WTC11 (cell line): Measurements from ENCODE around the gene APOLD1. TPM values are rescaled to one million over a fixed set of nuclear protein-coding genes. Genes with fewer than 3 reads are reported as not detected.

ENCODE experiments used
- ATAC-seq: fragments of 200-7000 bp; cut with Tn5 transposase; 2 replicates; pipeline ENCODE4 v1.10.0; 2021; ENCODE audit warnings: mild to moderate bottlenecking, moderate library complexity
- CTCF ChIA-PET: fragments of 300-600 bp; sonication (Branson Sonifier 250); formaldehyde crosslinking; loops from one replicate; lab custom pipeline; 2021; ENCODE audit warnings: antibody characterized with exemption; lab: Charles Lee
- POLR2A ChIA-PET: fragments of 350-600 bp; sonication (Branson Sonifier 250); formaldehyde crosslinking; loops from one replicate; lab custom pipeline; 2021; ENCODE audit warnings: antibody characterized with exemption; lab: Charles Lee
- DNase-seq: peaks from one replicate; pipeline ENCODE4 v3.0.0; 2021; ENCODE audit warnings: low spot score
- H3K27ac Mint-ChIP-seq: 2 replicates; pipeline ENCODE4 v1.8.0; 2021; ENCODE audit warnings: mixed read lengths
- H3K27me3 Mint-ChIP-seq: 2 replicates; pipeline ENCODE4 v1.8.0; 2021; ENCODE audit warnings: low read depth, mild to moderate bottlenecking, moderate library complexity, mixed read lengths
- H3K36me3 Mint-ChIP-seq: 2 replicates; pipeline ENCODE4 v1.8.0; 2021; ENCODE audit warnings: mixed read lengths
- H3K4me1 Mint-ChIP-seq: 2 replicates; pipeline ENCODE4 v1.8.0; 2022; ENCODE audit warnings: mixed read lengths
- H3K4me3 Mint-ChIP-seq: 2 replicates; pipeline ENCODE4 v1.8.0; 2021; ENCODE audit warnings: mild to moderate bottlenecking, moderate library complexity, mixed read lengths
- H3K9me3 Mint-ChIP-seq: 2 replicates; pipeline ENCODE4 v1.8.0; 2021; ENCODE audit warnings: mixed read lengths
- CBFB ChIP-seq: sonication (generic); formaldehyde crosslinking; IDR thresholded peaks from 2 replicates; pipeline ENCODE4 v1.8.1; 2022; ENCODE audit warnings: mild to moderate bottlenecking, low read depth, missing genetic modification reagents
- CREM ChIP-seq: sonication (generic); formaldehyde crosslinking; IDR thresholded peaks from 2 replicates; pipeline ENCODE4 v1.8.1; 2022; ENCODE audit warnings: mild to moderate bottlenecking, missing genetic modification reagents, moderate library complexity
- EMX1 ChIP-seq: fragments of 250-450 bp; sonication (Bioruptor Pico); IDR thresholded peaks from 2 replicates; pipeline ENCODE4 v1.8.0; 2021; ENCODE audit warnings: mild to moderate bottlenecking
- FOXJ3 ChIP-seq: sonication (generic); formaldehyde crosslinking; IDR thresholded peaks from 2 replicates; pipeline ENCODE4 v1.9.0; 2021; ENCODE audit warnings: missing genetic modification reagents, mild to moderate bottlenecking, borderline replicate concordance
- FOXK1 ChIP-seq: sonication (generic); formaldehyde crosslinking; IDR thresholded peaks from 2 replicates; pipeline ENCODE4 v1.8.0; 2022; ENCODE audit warnings: mild to moderate bottlenecking, moderate library complexity, missing genetic modification reagents
- HMGA2 ChIP-seq: fragments of 250-450 bp; sonication (Bioruptor Pico); IDR thresholded peaks from 2 replicates; pipeline ENCODE4 v1.4.0; 2021; ENCODE audit warnings: mild to moderate bottlenecking, moderate library complexity
- IRF2 ChIP-seq: sonication (generic); formaldehyde crosslinking; IDR thresholded peaks from 2 replicates; pipeline ENCODE4 v1.8.0; 2022; ENCODE audit warnings: low read depth, missing genetic modification reagents, borderline replicate concordance
- JAZF1 ChIP-seq: fragments of 250-450 bp; sonication (Bioruptor Pico); IDR thresholded peaks from 2 replicates; pipeline ENCODE4 v1.9.0; 2021; ENCODE audit warnings: moderate library complexity, mild to moderate bottlenecking, inconsistent platforms
- NFE2L1 ChIP-seq: sonication (generic); formaldehyde crosslinking; IDR thresholded peaks from 2 replicates; pipeline ENCODE4 v1.8.1; 2023; ENCODE audit warnings: missing genetic modification reagents
- SMAD4 ChIP-seq: sonication (generic); formaldehyde crosslinking; IDR thresholded peaks from 2 replicates; pipeline ENCODE4 v1.8.0; 2022; ENCODE audit warnings: mild to moderate bottlenecking, missing genetic modification reagents
- TCF7 ChIP-seq: sonication (generic); formaldehyde crosslinking; IDR thresholded peaks from 2 replicates; pipeline ENCODE4 v1.8.0; 2022; ENCODE audit warnings: mild to moderate bottlenecking, low read depth, missing genetic modification reagents, moderate library complexity
- ZNF121 ChIP-seq: sonication (generic); formaldehyde crosslinking; IDR thresholded peaks from 2 replicates; pipeline ENCODE4 v1.8.0; 2023; ENCODE audit warnings: missing genetic modification reagents
- ZNF671 ChIP-seq: fragments of 250-450 bp; sonication (Bioruptor Pico); IDR thresholded peaks from 2 replicates; pipeline ENCODE4 v1.8.0; 2021; ENCODE audit warnings: mild to moderate bottlenecking
- total RNA-seq: library from RNA; stranded (reverse); gene quantifications from 3 replicates; pipeline ENCODE4 v1.2.3, GENCODE V29; 2021
- TF ChIP-seq, protein P1 (sequence below): fragments of 250-450 bp; sonication (Bioruptor Pico); IDR thresholded peaks from 2 replicates; pipeline ENCODE4 v1.9.0; 2021; ENCODE audit warnings: moderate library complexity, mild to moderate bottlenecking, inconsistent platforms, borderline replicate concordance
- TF ChIP-seq, protein P2 (sequence below): sonication (generic); formaldehyde crosslinking; IDR thresholded peaks from 2 replicates; pipeline ENCODE4 v1.8.0; 2023; ENCODE audit warnings: missing genetic modification reagents, mild to moderate bottlenecking, borderline replicate concordance
- TF ChIP-seq, protein P3 (sequence below): sonication (generic); formaldehyde crosslinking; IDR thresholded peaks from 2 replicates; pipeline ENCODE4 v1.8.0; 2022; ENCODE audit warnings: mild to moderate bottlenecking, missing genetic modification reagents
- TF ChIP-seq, protein P4 (sequence below): fragments of 250-450 bp; sonication (Bioruptor Pico); IDR thresholded peaks from 2 replicates; pipeline ENCODE4 v1.9.0; 2021; ENCODE audit warnings: mild to moderate bottlenecking
- TF ChIP-seq, protein P5 (sequence below): sonication (generic); formaldehyde crosslinking; IDR thresholded peaks from 2 replicates; pipeline ENCODE4 v1.8.1; 2023; ENCODE audit warnings: mild to moderate bottlenecking, missing genetic modification reagents, moderate library complexity
- TF ChIP-seq, protein P6 (sequence below): fragments of 250-450 bp; sonication (Bioruptor Pico); IDR thresholded peaks from 2 replicates; pipeline ENCODE4 v1.8.0; 2021; ENCODE audit warnings: mild to moderate bottlenecking

APOLD1 gene
- total RNA-seq, 1 experiment from 2014 or later, result 0.44 TPM

DNA sequence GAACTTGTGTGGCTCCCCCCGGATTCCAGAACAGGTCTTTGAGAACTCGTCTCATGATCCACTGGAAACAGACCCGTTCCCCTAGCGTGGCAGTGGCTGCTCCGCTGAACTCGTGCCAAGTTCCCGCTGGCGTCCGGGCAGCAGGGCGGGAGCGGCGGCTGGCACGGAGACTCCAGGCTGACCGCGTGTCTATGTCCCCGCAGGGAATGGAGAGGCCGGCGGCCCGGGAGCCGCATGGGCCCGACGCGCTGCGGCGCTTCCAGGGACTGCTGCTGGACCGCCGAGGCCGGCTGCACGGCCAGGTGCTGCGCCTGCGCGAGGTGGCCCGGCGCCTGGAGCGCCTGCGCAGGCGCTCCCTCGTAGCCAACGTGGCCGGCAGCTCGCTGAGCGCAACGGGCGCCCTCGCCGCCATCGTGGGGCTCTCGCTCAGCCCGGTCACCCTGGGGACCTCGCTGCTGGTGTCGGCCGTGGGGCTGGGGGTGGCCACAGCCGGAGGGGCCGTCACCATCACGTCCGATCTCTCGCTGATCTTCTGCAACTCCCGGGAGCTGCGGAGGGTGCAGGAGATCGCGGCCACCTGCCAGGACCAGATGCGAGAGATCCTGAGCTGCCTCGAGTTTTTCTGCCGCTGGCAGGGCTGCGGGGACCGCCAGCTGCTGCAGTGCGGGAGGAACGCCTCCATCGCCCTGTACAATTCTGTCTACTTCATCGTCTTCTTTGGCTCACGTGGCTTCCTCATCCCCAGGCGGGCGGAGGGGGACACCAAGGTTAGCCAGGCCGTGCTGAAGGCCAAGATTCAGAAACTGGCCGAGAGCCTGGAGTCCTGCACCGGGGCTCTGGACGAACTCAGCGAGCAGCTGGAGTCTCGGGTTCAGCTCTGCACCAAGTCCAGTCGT lies 1.5 kb downstream of the APOLD1 start (continued):
- TF ChIP-seq, protein P1, sequence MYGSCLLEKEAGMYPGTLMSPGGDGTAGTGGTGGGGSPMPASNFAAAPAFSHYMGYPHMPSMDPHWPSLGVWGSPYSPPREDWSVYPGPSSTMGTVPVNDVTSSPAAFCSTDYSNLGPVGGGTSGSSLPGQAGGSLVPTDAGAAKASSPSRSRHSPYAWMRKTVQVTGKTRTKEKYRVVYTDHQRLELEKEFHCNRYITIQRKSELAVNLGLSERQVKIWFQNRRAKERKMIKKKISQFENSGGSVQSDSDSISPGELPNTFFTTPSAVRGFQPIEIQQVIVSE (CRISPR knock-in tag), result no peak
- TF ChIP-seq HMGA2 (CRISPR knock-in tag) (no peak), FOXJ3 (CRISPR knock-in tag) (no peak), TCF7 (CRISPR knock-in tag) (peak; percentile 93), CREM (peak; percentile 57; the same call in 1 of the 2 replicates), JAZF1 (CRISPR knock-in tag) (no peak), ZNF671 (CRISPR knock-in tag) (no peak), CBFB (CRISPR knock-in tag) (no peak; the same call in 1 of the 2 replicates), NFE2L1 (CRISPR knock-in tag) (peak; percentile 76; the same call in 1 of the 2 replicates), FOXK1 (CRISPR knock-in tag) (peak; percentile 79; the same call in 1 of the 2 replicates), SMAD4 (CRISPR knock-in tag) (peak; percentile 81; the same call in 1 of the 2 replicates), EMX1 (CRISPR knock-in tag) (no peak), ZNF121 (CRISPR knock-in tag) (no peak; the same call in 1 of the 2 replicates)
- TF ChIP-seq, protein P2, sequence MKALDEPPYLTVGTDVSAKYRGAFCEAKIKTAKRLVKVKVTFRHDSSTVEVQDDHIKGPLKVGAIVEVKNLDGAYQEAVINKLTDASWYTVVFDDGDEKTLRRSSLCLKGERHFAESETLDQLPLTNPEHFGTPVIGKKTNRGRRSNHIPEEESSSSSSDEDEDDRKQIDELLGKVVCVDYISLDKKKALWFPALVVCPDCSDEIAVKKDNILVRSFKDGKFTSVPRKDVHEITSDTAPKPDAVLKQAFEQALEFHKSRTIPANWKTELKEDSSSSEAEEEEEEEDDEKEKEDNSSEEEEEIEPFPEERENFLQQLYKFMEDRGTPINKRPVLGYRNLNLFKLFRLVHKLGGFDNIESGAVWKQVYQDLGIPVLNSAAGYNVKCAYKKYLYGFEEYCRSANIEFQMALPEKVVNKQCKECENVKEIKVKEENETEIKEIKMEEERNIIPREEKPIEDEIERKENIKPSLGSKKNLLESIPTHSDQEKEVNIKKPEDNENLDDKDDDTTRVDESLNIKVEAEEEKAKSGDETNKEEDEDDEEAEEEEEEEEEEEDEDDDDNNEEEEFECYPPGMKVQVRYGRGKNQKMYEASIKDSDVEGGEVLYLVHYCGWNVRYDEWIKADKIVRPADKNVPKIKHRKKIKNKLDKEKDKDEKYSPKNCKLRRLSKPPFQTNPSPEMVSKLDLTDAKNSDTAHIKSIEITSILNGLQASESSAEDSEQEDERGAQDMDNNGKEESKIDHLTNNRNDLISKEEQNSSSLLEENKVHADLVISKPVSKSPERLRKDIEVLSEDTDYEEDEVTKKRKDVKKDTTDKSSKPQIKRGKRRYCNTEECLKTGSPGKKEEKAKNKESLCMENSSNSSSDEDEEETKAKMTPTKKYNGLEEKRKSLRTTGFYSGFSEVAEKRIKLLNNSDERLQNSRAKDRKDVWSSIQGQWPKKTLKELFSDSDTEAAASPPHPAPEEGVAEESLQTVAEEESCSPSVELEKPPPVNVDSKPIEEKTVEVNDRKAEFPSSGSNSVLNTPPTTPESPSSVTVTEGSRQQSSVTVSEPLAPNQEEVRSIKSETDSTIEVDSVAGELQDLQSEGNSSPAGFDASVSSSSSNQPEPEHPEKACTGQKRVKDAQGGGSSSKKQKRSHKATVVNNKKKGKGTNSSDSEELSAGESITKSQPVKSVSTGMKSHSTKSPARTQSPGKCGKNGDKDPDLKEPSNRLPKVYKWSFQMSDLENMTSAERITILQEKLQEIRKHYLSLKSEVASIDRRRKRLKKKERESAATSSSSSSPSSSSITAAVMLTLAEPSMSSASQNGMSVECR (CRISPR knock-in tag), result peak; percentile 84; the same call in 1 of the 2 replicates
- TF ChIP-seq, protein P3, sequence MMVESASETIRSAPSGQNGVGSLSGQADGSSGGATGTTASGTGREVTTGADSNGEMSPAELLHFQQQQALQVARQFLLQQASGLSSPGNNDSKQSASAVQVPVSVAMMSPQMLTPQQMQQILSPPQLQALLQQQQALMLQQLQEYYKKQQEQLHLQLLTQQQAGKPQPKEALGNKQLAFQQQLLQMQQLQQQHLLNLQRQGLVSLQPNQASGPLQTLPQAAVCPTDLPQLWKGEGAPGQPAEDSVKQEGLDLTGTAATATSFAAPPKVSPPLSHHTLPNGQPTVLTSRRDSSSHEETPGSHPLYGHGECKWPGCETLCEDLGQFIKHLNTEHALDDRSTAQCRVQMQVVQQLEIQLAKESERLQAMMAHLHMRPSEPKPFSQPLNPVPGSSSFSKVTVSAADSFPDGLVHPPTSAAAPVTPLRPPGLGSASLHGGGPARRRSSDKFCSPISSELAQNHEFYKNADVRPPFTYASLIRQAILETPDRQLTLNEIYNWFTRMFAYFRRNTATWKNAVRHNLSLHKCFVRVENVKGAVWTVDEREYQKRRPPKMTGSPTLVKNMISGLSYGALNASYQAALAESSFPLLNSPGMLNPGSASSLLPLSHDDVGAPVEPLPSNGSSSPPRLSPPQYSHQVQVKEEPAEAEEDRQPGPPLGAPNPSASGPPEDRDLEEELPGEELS (CRISPR knock-in tag), result peak; percentile 93
- TF ChIP-seq, protein P4, sequence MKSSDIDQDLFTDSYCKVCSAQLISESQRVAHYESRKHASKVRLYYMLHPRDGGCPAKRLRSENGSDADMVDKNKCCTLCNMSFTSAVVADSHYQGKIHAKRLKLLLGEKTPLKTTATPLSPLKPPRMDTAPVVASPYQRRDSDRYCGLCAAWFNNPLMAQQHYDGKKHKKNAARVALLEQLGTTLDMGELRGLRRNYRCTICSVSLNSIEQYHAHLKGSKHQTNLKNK (CRISPR knock-in tag), result no peak
- TF ChIP-seq, protein P5, sequence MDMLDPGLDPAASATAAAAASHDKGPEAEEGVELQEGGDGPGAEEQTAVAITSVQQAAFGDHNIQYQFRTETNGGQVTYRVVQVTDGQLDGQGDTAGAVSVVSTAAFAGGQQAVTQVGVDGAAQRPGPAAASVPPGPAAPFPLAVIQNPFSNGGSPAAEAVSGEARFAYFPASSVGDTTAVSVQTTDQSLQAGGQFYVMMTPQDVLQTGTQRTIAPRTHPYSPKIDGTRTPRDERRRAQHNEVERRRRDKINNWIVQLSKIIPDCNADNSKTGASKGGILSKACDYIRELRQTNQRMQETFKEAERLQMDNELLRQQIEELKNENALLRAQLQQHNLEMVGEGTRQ (CRISPR knock-in tag), result no peak; the same call in 1 of the 2 replicates

DNA sequence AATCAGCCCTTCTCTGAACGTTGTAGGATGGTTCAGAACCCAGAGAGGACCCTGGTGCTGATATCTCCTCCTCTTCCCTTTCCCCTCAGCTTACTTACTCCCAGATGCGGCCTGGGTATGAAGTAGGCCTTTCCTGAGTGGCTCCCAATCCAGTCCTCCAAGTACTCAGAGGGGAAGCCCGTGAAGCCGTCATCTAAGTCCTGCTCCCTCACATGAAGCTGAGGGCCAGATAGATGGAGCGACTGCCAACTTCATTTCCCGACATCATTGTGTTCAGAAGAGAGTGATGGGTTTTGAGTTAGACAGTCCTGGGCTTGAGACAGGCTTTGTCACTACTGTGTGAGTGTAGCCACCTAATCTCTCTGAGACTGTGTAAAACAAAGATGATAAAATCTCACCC lies 2.7 kb downstream of the APOLD1 start:
- Mint-ChIP-seq H3K9me3 (0 out of 2 replicates have a peak, but pooled peaks cover 3% of the 10 kb centered on the region), H3K4me3 (no peak overlapping the region), H3K4me1 (peaks cover 44% of the 10 kb centered on the region), H3K27ac (no peak overlapping the region), H3K27me3 (peaks cover 42% of the 10 kb centered on the region), H3K36me3 (no peaks in the 10 kb centered on the region)
- no peak for ATAC-seq
- DNase-seq, result no peak
- ChIA-PET POLR2A (no interaction called here), CTCF (interaction anchor here (1.0 to 3.5 kb wide), 3 partner anchors 25 to 188 kb away, joined by 5 to 16 read pairs (median 9); partner anchors contain the start of gene DDX47)
- TF ChIP-seq IRF2, result no peak
- TF ChIP-seq, protein P6, sequence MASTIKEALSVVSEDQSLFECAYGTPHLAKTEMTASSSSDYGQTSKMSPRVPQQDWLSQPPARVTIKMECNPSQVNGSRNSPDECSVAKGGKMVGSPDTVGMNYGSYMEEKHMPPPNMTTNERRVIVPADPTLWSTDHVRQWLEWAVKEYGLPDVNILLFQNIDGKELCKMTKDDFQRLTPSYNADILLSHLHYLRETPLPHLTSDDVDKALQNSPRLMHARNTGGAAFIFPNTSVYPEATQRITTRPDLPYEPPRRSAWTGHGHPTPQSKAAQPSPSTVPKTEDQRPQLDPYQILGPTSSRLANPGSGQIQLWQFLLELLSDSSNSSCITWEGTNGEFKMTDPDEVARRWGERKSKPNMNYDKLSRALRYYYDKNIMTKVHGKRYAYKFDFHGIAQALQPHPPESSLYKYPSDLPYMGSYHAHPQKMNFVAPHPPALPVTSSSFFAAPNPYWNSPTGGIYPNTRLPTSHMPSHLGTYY, result no peak
- TF ChIP-seq, protein P3 (CRISPR knock-in tag), result no peak
